WERI-Rb-1 (cell line): Measurements from ENCODE around the gene CEMIP.
A peak's percentile ranks its signal among the peaks of the same experiment; 100 is the strongest.

Experiments used
- DNase-seq: peaks from one replicate; pipeline ENCODE4 v3.0.0-alpha.2; 2020
- H3K27ac ChIP-seq: fragments of 250-450 bp; sonication (Bioruptor Pico); 2 replicates; pipeline ENCODE4 v1.5.1; 2020; ENCODE audit warnings: mild to moderate bottlenecking, moderate library complexity
- H3K27me3 ChIP-seq: fragments of 250-450 bp; sonication (Bioruptor Pico); 2 replicates; pipeline ENCODE4 v1.5.1; 2021; ENCODE audit warnings: mild to moderate bottlenecking, low read depth, moderate library complexity; ENCODE audit not compliant: insufficient read depth, severe bottlenecking
- H3K36me3 ChIP-seq: fragments of 250-450 bp; sonication (Bioruptor Pico); 2 replicates; pipeline ENCODE4 v1.5.1; 2020; ENCODE audit warnings: mild to moderate bottlenecking, moderate library complexity
- H3K4me3 ChIP-seq: 2 replicates; pipeline ENCODE4 v1.5.1; 2011; ENCODE audit warnings: low read depth, mild to moderate bottlenecking, control low read depth, low read length
- H3K9me3 ChIP-seq: fragments of 250-450 bp; sonication (Bioruptor Pico); 2 replicates; pipeline ENCODE4 v1.5.1; 2021; ENCODE audit warnings: mild to moderate bottlenecking, moderate library complexity; ENCODE audit not compliant: severe bottlenecking
- CTCF ChIP-seq: IDR thresholded peaks from 2 replicates; pipeline ENCODE4 v1.5.1; 2011; ENCODE audit warnings: low read depth, mild to moderate bottlenecking, control low read depth, inconsistent platforms, low read length

Gene CEMIP

DNA sequence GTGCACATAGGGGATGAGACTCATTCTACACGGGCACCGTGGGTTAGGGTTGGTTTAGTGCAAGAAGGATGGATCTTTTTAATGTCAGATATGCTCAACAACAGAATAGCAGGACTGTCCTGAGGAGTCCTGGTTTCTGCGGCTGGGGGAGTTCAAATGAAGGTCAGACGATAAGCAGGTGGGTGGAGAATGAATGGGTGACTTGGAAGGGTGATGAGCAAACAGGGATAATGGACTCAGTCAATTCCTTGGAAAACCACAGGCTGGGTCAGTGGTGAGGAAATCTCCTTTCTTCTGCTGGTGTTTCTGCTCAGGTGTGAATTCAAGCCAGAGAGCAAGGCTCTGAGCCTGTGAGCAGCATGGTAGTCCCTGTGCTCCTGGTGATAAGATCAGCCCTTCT is 150.5 kb downstream of the CEMIP start:
- Histone ChIP-seq H3K4me3 (no peak overlapping the region), H3K36me3 (no peaks in the 10 kb centered on the region), H3K27ac (no peak overlapping the region), H3K27me3 (no peaks in the 10 kb centered on the region), H3K9me3 (no peaks in the 10 kb centered on the region)
- no peak for DNase-seq
- no peak for TF ChIP-seq CTCF

DNA sequence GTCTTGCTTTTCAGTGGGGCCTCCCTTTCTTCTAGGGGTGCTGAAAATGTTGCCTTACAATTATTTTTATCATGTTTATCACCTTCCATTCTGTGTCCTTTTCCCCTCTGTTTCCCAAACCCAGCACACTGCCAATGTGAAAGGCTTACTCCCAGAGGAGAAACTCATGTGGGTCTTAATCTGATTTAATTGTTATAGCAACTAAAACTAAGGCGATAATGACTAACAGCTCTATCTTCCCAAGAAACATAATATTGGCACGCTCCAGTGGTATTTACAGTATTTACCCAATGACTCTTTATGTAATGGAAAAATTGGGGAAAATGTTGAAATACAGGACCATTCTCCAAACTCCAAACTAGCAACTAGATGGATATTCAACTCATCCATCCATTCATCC is 152.0 kb downstream of the CEMIP start:
- no peaks in the 10 kb centered on the region for H3K9me3 ChIP-seq
- no peak for DNase-seq
- no peak for TF ChIP-seq CTCF
- no peak overlapping the region for H3K27ac ChIP-seq
- no peaks in the 10 kb centered on the region for H3K27me3 ChIP-seq
- no peak overlapping the region for H3K4me3 ChIP-seq
- H3K36me3 ChIP-seq = no peaks in the 10 kb centered on the region

GRCh38 chr15:80931721-80932512 is 152.7 kb downstream of the CEMIP start:
- Histone ChIP-seq H3K4me3 (no peak overlapping the region), H3K27me3 (no peaks in the 10 kb centered on the region), H3K27ac (no peak overlapping the region), H3K9me3 (no peaks in the 10 kb centered on the region), H3K36me3 (no peaks in the 10 kb centered on the region)
- no peak for DNase-seq
- no peak for TF ChIP-seq CTCF

DNA sequence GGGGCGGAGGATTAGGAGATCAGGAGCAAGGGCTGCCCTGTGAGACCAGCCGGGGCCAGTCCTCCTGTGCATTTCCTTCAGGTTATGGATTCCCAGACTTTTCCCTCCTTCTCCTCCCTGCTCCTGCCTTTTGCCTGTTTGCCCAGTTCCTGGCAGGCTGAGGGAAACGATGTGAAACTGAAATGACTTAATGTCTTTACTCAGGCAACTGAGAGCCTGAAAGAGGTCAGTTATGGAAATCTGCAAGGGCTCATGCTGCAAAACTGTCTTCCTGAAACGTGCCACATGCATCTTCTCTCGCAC is 153.3 kb downstream of the CEMIP start:
- H3K27ac ChIP-seq = no peak overlapping the region
- no peaks in the 10 kb centered on the region for H3K36me3 ChIP-seq
- DNase-seq = peak; percentile 20
- no peaks in the 10 kb centered on the region for H3K9me3 ChIP-seq
- no peak overlapping the region for H3K4me3 ChIP-seq
- no peak for TF ChIP-seq CTCF
- no peaks in the 10 kb centered on the region for H3K27me3 ChIP-seq

DNA sequence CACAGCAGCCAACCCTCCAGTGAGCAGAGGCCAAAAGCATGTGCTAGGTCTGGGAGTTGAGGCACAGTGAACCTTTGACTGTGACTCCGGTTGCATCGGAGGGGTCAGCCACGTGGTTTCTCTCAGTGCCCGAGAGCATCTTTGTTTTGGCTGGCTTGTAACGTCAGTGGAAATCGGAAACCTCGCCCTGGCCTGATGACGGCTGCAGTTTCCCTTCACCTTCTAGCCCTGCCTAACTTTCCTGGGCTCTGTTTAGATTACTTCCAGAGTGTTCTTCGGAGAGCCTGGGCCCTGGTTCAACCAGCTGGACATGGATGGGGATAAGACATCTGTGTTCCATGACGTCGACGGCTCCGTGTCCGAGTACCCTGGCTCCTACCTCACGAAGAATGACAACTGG is 153.8 kb downstream of the CEMIP start:
- Histone ChIP-seq H3K4me3 (no peak overlapping the region), H3K27me3 (no peaks in the 10 kb centered on the region), H3K36me3 (no peaks in the 10 kb centered on the region), H3K27ac (no peak overlapping the region), H3K9me3 (no peaks in the 10 kb centered on the region)
- DNase-seq = no peak
- TF ChIP-seq CTCF = no peak

GRCh38 chr15:80934761-80935221 is 155.6 kb downstream of the CEMIP start:
- no peak overlapping the region for H3K4me3 ChIP-seq
- no peak for TF ChIP-seq CTCF
- H3K9me3 ChIP-seq = no peaks in the 10 kb centered on the region

More at GRCh38 chr15:80934761-80935221, 155.6 kb downstream of the CEMIP start:
- Histone ChIP-seq H3K36me3 (no peaks in the 10 kb centered on the region), H3K27ac (no peak overlapping the region), H3K27me3 (no peaks in the 10 kb centered on the region)
- DNase-seq = no peak
